Gastrocnemius medialis (tissue), 4 donors: ENCODE measurements around the gene OPCML. TPM values are rescaled to one million over a fixed set of nuclear protein-coding genes. Genes with fewer than 3 reads are reported as not detected.

Experiments used
- ATAC-seq, 2 donors: fragments of 150-250 bp; one replicate each; pipeline ENCODE4 v1.9.1; 2016
- DNase-seq, 2 donors: peaks; one replicate each; pipeline ENCODE4 v3.0.0-alpha.2; 2019
- H3K27ac ChIP-seq, 4 donors: fragments of 200-600 bp; sonication (generic); 1 replicate in 1 of 4; 2 replicates in 3 of 4; pipeline ENCODE4 v1.5.1; 2016 to 2018; ENCODE audit warnings: mild to moderate bottlenecking in 2 of 4, moderate library complexity in 1 of 4
- H3K27me3 ChIP-seq, 3 donors: fragments of 200-600 bp; sonication (generic) in 2 of 3; 1 replicate in 1 of 3; 2 replicates in 2 of 3; pipeline versions ENCODE4 v1.5.1 to v1.6.0; 2016 to 2019; ENCODE audit warnings: mild to moderate bottlenecking in 1 of 3, moderate library complexity in 1 of 3
- H3K36me3 ChIP-seq, 2 donors: fragments of 200-600 bp; sonication (generic) in 1 of 2; one replicate each; pipeline ENCODE4 v1.5.1; 2017 to 2018
- H3K4me1 ChIP-seq, 2 donors: fragments of 200-600 bp; sonication (generic) in 1 of 2; one replicate each; pipeline ENCODE4 v1.5.1; 2016 to 2017; ENCODE audit warnings: mild to moderate bottlenecking in 2 of 2
- H3K4me3 ChIP-seq, 4 donors: fragments of 200-600 bp; sonication (generic) in 3 of 4; 1 replicate in 1 of 4; 2 replicates in 3 of 4; pipeline ENCODE4 v1.5.1; 2016 to 2019; ENCODE audit warnings: mild to moderate bottlenecking in 2 of 4
- H3K9me3 ChIP-seq, 3 donors: fragments of 200-600 bp; sonication (generic) in 2 of 3; 1 replicate in 1 of 3; 2 replicates in 2 of 3; pipeline ENCODE4 v1.5.1; 2016 to 2019
- CTCF ChIP-seq, 5 experiments: fragments of 450-650 bp in 3 of 5; fragments of 200-600 bp in 2 of 5; sonication (generic) in 2 of 5; IDR thresholded peaks in 4 of 5; conservative IDR thresholded peaks in 1 of 5; 1 replicate in 4 of 5; 2 replicates in 1 of 5; pipeline ENCODE4 v1.5.1; 2016 to 2019; ENCODE audit warnings: antibody characterized with exemption in 5 of 5, mild to moderate bottlenecking in 3 of 5, moderate library complexity in 3 of 5
- POLR2A ChIP-seq, 2 donors: fragments of 450-650 bp; IDR thresholded peaks; one replicate each; pipeline ENCODE4 v1.6.1; 2017; ENCODE audit warnings: antibody characterized with exemption in 2 of 2, mild to moderate bottlenecking in 2 of 2, moderate library complexity in 2 of 2
- in situ Hi-C, 4 donors: fragments of 200-750 bp; cut with MboI; loops; one replicate each; pipeline versions ENCODE4 v1.15.0 to v1.8.0; 2017; ENCODE audit warnings: low sequenced_read_pairs in 4 of 4
- intact Hi-C: fragments of 100-400 bp; cut with DNase I; formaldehyde crosslinking; loops from one replicate; pipeline ENCODE4 v1.15.1; 2023; ENCODE audit warnings: low total_unique reads
- total RNA-seq, 4 donors: library from RNA; depleted of rRNA; stranded (reverse); fragments of >200 nt; gene quantifications; one replicate each; pipeline versions ENCODE4 v1.1.0 to v1.2.3, GENCODE V29; 2016

OPCML gene
- total RNA-seq, 4 donors from 2014 or later = not detected

GRCh38 chr11:133302056-133302455 is 230.2 kb downstream of the OPCML start:
- in situ Hi-C loops = no loop called here
- H3K9me3 ChIP-seq = no peaks in the 10 kb centered on the region
- H3K27ac ChIP-seq = no peak overlapping the region
- H3K4me1 ChIP-seq = no peaks in the 10 kb centered on the region
- H3K27me3 ChIP-seq = no peaks in the 10 kb centered on the region
- TF ChIP-seq POLR2A (IDR thresholded peaks at IDR 0.05) = no peak
- no peak for TF ChIP-seq CTCF (IDR thresholded peaks at IDR 0.05 in 4 of 5, conservative IDR thresholded peaks at IDR 0.05 in 1 of 5)
- no peak overlapping the region for H3K4me3 ChIP-seq
- ATAC-seq (no peak), DNase-seq (no peak)
- no peaks in the 10 kb centered on the region for H3K36me3 ChIP-seq
- intact Hi-C loops = no loop called here

- Histone ChIP-seq H3K27ac (no peak overlapping the region), H3K4me1 (no peaks in the 10 kb centered on the region), H3K27me3 (no peaks in the 10 kb centered on the region), H3K9me3 (no peaks in the 10 kb centered on the region), H3K36me3 (no peaks in the 10 kb centered on the region), H3K4me3 (no peak overlapping the region)
- in situ Hi-C loops (no loop called here), intact Hi-C loops (no loop called here)
- ATAC-seq (no peak), DNase-seq (no peak)
- TF ChIP-seq POLR2A (IDR thresholded peaks at IDR 0.05) (no peak), CTCF (IDR thresholded peaks at IDR 0.05 in 4 of 5, conservative IDR thresholded peaks at IDR 0.05 in 1 of 5) (no peak)
Measured at GRCh38 chr11:133300666-133301065, 231.6 kb downstream of the OPCML start.

- no peaks in the 10 kb centered on the region for H3K36me3 ChIP-seq
- H3K9me3 ChIP-seq = no peaks in the 10 kb centered on the region
- ATAC-seq = no peak
- no peaks in the 10 kb centered on the region for H3K27me3 ChIP-seq
- no peaks in the 10 kb centered on the region for H3K4me1 ChIP-seq
- no peak overlapping the region for H3K27ac ChIP-seq
- H3K4me3 ChIP-seq = no peak overlapping the region
- DNase-seq = no peak
- TF ChIP-seq CTCF (IDR thresholded peaks at IDR 0.05 in 4 of 5, conservative IDR thresholded peaks at IDR 0.05 in 1 of 5) (no peak), POLR2A (IDR thresholded peaks at IDR 0.05) (no peak)
- in situ Hi-C loops (no loop called here), intact Hi-C loops (no loop called here)
Measured at GRCh38 chr11:133291780-133292179, 240.5 kb downstream of the OPCML start.

DNA sequence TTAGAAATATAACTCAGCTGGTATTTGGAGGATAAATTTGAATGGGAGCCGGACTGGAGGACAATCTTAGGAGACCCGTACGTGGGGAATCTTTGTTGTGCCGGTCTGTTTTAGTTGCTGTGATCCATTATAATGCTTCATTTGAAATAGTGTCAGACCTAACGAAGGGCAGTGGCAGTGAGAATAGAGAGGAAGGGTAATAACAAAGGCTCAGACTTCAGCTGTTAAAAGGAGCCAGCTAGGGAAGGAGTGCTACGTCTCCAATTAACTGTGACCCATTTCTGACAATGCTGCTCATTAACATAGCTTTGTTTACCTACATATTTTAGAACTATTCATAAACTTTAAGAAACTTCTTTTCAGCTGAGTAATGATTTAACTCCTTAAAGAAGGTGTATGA is 246.9 kb downstream of the OPCML start:
- no peaks in the 10 kb centered on the region for H3K36me3 ChIP-seq
- in situ Hi-C loops (no loop called here), intact Hi-C loops (no loop called here)
- H3K27ac ChIP-seq = no peak overlapping the region
- no peaks in the 10 kb centered on the region for H3K9me3 ChIP-seq
- H3K4me1 ChIP-seq = no peaks in the 10 kb centered on the region
- DNase-seq (no peak), ATAC-seq (no peak)
- H3K4me3 ChIP-seq = no peak overlapping the region
- TF ChIP-seq CTCF (IDR thresholded peaks at IDR 0.05 in 4 of 5, conservative IDR thresholded peaks at IDR 0.05 in 1 of 5) (no peak), POLR2A (IDR thresholded peaks at IDR 0.05) (no peak)
- no peaks in the 10 kb centered on the region for H3K27me3 ChIP-seq

DNA sequence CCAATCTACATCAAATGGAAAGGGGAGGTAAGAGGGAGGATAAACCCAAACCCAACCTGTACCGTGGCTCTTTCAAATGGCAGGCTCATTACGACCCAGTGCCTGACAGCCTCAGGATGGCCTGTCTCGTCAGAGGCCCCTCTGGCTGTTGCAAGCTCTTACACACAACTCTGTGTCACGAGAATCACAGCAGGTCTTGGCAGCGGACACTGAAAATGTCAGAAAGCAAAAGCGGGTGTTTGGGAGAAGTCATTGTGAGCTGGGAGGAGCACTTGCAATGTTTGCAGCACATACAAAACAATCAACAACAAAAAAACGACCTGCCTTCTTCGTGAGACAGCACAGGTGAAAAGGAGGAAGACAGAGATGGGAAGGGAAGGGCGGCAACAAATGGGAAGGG is 248.1 kb downstream of the OPCML start:
- Histone ChIP-seq H3K27me3 (no peaks in the 10 kb centered on the region), H3K4me3 (no peak overlapping the region), H3K36me3 (no peaks in the 10 kb centered on the region), H3K4me1 (no peaks in the 10 kb centered on the region), H3K27ac (no peak overlapping the region), H3K9me3 (no peaks in the 10 kb centered on the region)
- intact Hi-C loops (no loop called here), in situ Hi-C loops (no loop called here)
- DNase-seq = no peak
- no peak for TF ChIP-seq CTCF (IDR thresholded peaks at IDR 0.05 in 4 of 5, conservative IDR thresholded peaks at IDR 0.05 in 1 of 5)
- no peak for TF ChIP-seq POLR2A (IDR thresholded peaks at IDR 0.05)
- ATAC-seq = no peak
